GM23338 (cell line): ENCODE measurements around the gene HGD.

Source experiments
- POLR2AphosphoS5 ChIP-seq: IDR thresholded peaks from 2 replicates; pipeline ENCODE4 v1.6.1; 2016; ENCODE audit warnings: antibody characterized with exemption, low read depth
- TF ChIP-seq, protein P1 (sequence below), 2 experiments: fragments of 200-600 bp in 1 of 2; sonication (generic) in 1 of 2; conservative IDR thresholded peaks; 2 replicates each; pipeline versions ENCODE4 v1.5.1 to v1.6.1; 2016 to 2017; ENCODE audit warnings: antibody characterized with exemption in 2 of 2, low read depth in 2 of 2, mild to moderate bottlenecking in 2 of 2, moderate library complexity in 1 of 2

DNA sequence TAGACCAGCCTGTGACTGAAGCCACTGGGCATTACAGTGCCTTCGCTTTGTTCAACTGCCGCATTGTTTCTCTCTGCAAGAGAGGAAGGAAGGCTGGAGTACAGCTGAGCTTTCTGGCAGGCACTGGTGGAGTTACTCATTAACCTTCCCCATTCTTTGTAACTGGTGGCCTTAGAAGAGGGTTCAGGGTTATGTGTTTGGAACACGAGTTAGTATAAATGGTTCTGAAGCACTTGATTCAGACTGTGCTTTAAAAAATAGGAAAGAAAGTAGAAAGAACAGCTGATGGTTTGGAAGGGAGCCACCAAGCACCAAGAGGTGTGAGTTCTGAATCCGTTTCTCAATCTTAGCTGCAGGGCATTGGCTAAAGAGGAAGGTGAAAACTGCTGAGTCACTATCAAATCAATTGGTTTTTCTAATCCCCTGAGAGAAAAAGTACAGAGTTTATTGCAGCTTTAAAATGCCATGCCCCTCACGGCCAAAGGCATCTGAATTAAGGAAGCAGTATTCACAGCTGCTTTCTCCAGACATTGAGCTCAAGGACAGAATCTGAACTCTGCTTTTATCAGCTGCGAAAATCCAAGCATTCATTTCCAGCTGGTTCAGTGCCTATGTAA, 3.6 kb downstream of the HGD start:
- TF ChIP-seq, protein P1, sequence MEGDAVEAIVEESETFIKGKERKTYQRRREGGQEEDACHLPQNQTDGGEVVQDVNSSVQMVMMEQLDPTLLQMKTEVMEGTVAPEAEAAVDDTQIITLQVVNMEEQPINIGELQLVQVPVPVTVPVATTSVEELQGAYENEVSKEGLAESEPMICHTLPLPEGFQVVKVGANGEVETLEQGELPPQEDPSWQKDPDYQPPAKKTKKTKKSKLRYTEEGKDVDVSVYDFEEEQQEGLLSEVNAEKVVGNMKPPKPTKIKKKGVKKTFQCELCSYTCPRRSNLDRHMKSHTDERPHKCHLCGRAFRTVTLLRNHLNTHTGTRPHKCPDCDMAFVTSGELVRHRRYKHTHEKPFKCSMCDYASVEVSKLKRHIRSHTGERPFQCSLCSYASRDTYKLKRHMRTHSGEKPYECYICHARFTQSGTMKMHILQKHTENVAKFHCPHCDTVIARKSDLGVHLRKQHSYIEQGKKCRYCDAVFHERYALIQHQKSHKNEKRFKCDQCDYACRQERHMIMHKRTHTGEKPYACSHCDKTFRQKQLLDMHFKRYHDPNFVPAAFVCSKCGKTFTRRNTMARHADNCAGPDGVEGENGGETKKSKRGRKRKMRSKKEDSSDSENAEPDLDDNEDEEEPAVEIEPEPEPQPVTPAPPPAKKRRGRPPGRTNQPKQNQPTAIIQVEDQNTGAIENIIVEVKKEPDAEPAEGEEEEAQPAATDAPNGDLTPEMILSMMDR (conservative IDR thresholded peaks at IDR 0.05; ENCODE audit: low read depth in 2 of 2): no peak
- 0 out of 2 replicates have a peak, but pooled peaks have one; percentile 26 for TF ChIP-seq POLR2AphosphoS5
